ENCODE data around the gene UNG.
A peak's percentile ranks its signal among the peaks of the same experiment; 100 is the strongest.
"Not testable (repeated sequence)": the region's sequence is repeated elsewhere in the genome, so short reads cannot be mapped to it uniquely, and the experiment has no call there.

The UNG gene

DNA sequence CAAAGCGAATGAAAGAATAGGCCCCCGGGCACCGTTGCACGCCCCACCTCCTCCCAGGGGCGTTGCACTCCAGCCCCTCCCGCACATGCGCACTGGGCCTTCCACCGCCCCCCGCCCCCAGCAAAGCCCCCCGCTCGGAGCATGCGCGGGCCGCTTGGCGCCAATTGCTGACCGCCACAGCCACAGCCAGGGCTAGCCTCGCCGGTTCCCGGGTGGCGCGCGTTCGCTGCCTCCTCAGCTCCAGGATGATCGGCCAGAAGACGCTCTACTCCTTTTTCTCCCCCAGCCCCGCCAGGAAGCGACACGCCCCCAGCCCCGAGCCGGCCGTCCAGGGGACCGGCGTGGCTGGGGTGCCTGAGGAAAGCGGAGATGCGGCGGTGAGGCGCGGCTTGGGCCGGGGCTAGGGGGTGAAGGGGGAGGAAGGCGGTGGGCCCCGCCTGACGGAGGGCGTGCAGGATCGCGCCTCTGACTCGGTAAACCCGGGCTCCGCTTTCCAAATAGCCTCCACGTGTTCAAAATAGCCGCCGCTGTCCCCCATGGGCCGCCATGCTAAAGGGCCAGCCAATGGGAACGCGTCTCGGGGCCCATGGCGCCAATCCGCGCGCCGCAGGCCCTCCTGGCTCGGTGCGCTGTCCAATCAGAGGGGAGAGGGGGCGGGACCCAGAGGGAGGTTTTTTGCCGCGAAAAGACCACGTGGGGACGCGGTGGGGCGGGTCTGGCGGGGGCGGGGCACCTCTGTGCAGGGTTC lies at the start of gene UNG:
TSS of gene UNG (plus strand) at position 163 of the 748 bp plus-strand sequence. CDS start at position 246, 83 bp downstream.
- peak; percentile 96 for DNase-seq

DNA sequence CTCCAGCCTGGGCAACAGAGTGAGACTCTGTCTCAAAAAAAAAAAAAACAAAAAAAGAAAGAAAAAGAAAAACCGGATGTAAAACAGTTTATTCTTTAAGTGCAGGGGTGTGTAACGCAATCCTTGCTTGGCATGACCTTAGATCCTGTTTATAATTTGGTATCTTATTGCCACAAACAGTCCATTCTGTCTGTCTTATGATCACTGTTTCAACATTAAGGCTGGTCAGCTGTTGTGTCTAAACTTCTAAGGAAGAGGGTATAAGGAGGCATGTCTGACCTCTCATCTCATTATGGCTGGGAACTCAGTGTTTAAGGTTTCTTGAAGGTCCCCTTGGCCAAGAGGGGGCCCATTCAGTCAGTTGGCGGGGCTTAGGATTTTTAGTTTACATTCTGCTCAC lies 48.7 kb upstream of the UNG start:
- not testable (repeated sequence) for DNase-seq

DNA sequence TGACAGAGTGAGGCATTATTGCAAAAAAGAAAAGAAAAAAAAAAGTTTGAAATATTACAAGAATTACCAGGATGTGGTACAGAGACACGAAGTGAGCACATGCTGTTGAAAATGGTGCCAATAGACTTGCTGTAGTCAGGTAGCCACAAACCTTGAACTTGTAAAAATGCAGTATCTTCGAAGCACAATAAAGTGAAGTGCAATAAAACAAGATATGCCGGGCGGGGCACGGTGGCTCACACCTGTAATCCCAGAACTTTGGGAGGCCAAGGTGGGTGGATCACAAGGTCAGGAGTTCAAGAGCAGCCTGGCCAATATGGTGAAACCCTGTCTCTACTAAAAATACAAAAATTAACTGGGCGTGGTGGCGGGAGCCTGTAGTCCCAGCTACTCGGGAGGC lies 47.6 kb upstream of the UNG start:
- DNase-seq, result not testable (repeated sequence)

DNA sequence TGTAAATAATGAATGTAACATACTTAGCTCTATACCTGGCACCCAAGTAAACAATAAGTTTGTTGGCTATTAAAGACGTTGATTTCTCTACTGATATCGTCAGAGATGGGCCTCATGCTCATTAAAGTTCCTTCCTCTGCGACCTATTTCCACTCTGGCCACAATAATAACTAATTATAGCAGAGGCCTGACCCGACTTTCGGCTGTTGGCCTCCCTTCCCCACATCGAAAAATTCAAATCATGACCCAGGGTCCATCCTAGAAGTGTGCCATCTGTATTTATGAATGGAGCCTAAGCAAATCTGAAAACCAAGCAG lies 45.3 kb upstream of the UNG start:
- no peak for DNase-seq

DNA sequence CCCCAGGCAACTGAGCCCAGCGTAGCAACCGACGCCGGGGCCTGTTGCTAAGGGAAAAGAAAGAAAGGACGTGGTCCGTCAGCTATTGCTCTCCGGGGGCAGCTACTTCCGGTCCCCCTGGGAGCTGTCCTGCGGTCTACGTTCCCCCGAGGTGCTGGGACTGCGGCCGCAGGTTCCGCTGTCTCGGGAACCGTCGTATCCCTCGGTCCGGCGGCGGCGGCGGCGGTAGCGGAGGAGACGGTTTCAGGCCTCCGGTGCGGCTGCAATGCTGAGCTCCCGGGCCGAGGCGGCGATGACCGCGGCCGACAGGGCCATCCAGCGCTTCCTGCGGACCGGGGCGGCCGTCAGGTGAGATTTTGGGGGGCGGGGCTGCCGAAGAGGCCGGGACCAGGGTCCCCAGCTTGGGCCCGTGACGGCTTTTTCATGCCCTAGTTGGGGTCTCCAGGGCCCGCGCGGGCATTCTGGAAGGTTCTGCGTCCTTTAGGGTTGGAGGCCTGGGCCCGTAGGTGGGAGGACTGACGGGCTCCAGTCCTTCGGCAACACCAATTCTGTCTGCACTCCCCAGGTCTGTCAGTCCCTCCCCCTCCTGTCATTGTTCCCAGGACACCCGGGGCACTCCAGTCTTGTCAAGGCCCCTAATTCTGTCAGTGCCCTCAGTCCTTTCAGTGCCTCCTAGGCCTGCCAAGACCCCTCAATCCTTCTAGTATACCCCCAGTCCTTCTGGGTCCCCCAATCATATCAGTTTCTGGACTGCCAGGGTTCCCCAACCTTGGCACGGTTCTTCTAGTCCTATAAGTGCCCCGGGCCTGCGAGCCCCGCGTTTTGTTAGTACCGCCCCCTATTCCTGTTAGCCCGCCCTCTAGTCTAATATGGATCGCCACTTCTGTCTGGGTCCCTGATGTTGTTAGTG lies 44.7 kb upstream of the UNG start, which contains the start of gene USP30:
TSS of gene USP30 (plus strand) at position 163 of the 910 bp plus-strand sequence. CDS start at position 266, 103 bp downstream.
- DNase-seq, result peak; percentile 81

DNA sequence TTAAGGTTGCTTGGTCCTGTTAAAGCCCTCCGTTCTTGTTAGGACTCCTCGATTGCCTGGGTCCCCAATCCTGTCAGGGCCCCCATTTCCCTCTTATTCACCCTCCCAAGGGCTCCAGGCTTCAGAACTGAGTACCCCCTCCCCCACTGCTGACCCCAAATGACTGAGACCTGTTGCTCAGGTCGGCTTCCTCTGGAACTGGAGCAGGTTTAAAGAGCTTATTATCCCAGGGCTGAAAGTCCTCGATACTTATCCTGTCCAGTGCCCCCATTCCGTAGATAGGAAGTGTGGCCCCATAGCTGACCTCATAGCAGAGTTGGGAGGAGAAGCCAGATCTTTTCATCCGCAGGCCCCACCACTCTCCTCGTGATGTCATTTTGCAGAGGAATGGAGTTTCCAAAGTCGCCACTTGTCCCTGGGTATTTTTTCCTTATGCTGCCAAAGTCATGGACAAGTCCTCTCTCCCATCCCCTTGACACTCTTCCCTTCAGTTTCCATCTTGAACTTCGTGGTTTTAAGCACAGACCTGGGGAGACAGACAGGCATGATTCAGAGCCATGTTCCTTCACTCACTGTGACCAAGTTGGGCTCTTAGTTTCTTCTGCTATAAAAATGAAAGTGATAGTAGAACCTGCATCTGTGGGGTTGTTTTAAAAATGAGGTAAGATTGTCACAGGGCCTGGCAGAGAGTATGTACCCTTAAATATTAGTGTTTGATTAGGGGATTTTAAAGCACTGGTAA lies 43.8 kb upstream of the UNG start:
- DNase-seq, result peak; percentile 18

DNA sequence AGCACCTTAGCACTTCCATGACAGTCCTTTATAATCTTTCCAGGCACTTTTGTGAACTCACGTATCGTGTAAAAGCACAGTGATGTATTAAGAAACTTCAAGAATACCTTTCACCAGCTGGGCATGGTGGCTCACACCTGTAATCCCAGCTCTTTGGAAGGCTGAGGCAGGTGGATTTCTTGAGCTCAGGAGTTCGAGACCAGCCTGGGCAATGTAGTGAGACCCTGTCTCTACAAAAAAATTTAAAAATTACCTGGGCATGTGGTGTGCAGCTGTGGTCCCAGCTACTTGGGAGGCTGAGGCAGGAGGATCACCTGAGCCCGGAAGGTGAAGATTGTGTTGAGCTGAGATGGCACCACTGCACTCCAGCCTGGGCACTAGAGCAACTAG lies 43.3 kb upstream of the UNG start:
- not testable (repeated sequence) for DNase-seq

DNA sequence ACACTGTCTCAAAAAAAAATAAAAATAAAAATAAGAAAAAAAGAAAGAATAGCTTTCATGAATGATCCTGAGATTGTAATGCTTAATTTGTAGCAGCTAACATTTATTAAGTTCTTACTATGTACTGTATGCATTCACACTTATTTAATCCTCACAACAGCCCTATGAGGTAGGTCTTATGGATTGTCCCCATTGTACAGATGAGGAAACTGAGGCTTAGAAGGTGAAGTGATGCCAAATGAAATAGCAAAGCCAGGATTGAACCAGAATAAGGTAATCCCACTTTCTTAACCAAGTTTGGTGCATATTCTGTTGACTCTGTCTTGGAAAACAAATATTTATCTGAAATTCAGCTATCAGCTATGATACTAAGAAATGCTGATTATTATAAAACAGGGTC lies 42.9 kb upstream of the UNG start:
- no peak for DNase-seq

DNA sequence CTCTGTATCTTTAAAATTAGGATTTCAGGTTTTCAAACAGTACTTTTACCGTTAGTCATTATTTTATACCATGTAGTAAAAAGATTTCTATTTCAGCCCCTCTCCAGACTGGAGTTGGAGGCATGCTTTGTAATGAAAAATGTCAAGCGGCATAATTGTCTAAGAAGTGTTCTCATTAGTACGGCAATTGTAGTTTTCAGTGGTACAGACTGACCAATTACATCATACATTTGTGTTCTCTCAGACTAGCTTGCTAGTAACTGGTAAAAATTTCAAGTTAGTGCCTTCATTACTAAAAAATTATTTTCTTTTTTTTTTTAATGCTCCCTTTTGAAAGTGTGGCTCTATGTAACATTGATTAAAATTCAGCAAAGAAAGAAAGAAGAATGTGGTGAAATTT lies 40.5 kb upstream of the UNG start:
- DNase-seq, result no peak

DNA sequence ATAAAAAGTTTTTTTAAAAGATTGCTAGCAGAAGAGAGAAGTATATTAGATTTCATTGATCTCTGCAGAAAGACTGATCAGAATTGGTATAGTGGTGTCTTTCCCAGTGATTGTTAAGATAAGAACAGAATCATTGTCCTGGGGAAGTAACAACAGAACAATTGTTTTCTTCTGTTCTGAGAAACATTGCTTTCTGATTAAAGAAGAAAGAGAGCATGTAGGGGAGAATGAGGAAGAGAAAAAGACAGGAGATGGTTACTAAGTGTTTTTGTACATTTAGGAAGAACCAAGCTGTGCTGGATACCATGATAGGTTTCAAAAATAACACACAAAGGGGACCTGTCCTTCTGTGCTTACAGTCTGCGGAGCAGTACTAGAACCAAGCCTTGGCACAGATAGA lies 40.0 kb upstream of the UNG start:
- DNase-seq, result no peak

DNA sequence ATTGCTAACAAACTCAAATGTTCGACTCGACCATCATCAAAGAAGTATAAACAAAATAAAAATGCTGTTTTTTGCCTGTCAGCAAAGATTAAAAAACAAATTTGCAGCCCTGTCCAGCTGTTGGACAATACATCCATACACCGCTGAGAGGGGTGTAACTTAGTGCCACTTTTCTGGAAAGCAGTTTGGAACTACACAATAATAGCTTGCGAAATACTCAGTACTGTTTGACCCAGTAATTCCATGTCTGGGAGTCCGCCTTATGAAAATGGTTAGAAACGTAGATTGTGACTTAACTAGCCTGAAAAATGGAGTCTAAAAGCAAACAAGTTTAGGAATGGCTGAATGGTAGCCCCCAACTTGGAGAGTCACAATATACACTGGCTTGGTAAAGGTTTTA lies 38.6 kb upstream of the UNG start:
- DNase-seq, result no peak

DNA sequence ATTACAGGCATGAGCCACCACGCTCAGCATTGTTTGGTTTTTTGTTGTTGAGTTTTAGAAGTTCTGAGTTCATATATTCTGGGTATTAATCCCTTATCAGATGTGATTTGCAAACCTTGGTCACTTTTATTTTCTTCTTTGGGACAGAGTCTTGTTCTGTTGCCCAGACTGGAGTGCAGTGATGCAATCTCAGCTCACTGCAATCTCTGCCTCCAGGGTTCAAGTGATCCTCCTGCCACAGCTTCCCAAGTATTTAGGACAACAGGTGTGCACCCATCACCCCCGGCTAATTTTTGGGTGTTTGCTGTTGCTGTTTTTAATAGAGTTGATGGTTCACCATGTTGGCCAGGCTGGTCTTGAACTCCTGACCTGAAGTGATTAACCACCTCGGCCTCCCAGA lies 33.3 kb upstream of the UNG start:
- DNase-seq, result no peak

DNA sequence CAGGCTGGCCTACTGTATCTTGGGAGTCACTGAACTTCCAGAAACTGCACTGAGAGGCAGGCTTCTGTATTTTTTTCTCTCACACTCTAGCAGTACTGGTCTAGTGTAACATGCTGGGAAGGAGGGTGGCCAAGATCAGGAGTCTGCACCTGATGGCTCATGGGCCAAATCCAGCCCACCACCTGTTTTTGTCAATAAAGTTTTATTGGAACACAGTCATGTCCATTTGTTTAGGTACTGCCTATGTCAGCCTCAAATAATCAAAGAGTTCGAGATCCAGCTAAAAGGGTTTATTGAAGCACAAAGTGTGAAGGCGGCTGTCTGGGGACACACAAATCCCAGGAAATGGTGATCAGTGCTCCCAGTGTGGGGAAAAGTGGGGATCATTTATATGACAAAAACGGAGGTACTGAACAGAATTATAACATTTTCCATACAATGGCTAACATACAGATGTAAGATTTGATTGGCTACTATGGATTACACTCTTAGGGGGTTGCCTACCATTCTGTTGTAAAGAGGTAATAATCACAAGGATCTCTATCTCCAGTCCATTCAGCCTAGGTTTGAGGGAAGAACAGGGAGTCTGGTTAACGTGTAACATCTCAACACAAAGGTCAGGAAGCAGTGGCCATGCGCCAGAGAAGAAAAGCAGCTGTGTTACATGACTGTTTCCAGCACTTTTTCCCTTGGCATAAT lies 32.1 kb upstream of the UNG start:
- DNase-seq, result no peak

DNA sequence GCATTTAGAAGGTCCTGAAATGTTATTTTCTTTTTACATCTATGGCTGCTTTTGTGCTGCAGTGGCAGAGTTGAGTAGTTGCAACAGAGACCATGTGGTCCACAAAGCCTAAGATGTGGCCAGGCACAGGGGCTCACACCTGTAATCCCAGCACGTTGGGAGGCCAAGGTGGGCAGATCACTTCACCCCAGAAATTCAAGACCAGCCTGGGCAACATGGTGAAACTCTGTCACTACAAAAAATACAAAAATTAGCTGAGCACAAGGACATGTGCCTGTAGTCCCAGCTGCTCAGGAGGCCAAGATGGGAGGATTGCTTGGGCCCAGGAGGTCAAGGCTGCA lies 31.6 kb upstream of the UNG start:
- DNase-seq, result no peak

DNA sequence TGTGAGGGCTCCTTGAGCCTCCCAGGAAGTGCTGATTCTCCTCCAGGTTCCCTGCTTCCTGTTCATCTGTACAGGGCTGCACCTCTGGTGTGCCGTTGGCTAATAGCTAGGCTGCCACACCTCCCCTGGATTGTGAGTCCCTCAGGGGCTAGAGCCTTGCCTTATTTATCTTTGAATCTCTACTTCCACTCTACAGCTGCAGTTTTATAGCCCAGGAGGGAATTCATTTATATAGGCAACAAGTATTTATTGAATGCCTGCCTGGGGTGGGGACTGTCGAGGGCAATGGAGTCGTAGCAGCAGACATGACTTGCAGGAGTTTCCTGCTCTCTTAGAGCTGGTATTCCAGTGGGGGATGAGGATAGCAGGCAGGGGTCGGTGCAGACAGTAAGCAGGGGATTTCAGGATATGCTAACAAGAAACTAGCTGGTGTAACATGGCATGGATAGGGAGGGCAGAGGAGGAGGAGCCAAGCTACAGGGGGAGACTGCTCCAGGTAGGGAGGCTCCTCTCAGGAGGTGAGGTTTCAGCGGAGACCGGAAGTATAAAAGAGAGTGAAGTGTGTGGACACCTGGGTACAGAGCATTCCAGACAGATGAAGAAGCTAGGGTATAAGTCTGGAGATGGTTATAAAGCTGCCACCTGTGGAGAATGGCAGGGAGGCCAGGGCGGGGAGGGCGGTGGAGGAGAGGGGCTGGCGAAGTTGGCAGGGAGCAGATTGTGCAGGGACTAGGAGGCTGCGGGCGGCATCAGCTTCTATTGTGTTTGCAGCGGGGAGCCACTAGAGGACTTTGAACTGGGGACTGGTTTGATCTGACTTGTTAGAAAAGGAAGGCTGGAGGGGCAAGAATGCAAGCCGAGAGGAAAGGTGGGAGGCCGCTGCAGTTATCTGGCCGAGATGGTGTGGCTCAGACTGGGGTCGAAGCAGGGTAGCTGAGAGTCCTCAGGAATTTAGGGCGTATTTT lies 27.8 kb upstream of the UNG start:
- no peak for DNase-seq

DNA sequence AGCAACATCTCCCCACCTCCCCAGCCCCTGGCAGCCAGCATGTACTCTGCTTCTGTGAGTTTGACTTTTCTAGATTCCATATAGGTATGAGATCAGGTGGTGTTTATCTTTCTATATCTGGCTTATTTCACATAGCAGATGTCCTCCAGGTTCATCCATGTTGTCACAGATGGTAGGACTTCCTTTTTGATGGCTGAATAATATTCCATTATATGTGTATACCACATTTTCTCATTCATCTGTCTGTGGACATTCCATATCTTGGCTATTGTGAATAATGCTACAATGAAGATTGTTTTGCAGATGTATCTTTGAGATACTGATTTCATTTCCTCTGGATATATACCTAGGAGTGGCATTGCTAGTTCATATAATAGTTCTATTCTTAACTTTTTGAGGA lies 22.5 kb upstream of the UNG start:
- DNase-seq, result no peak

DNA sequence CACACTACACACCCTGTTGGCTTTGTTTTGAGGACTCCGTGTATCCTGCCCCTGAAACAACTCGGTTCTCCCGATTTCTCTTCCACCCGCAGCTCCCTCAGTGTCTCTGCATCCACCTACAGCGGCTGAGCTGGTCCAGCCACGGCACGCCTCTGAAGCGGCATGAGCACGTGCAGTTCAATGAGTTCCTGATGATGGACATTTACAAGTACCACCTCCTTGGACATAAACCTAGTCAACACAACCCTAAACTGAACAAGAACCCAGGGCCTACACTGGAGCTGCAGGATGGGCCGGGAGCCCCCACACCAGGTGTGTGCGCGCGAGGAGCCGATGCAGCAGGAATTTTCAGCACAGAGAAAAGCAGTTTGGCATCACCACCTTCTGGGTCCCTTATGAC lies 14.6 kb upstream of the UNG start:
- DNase-seq, result no peak

DNA sequence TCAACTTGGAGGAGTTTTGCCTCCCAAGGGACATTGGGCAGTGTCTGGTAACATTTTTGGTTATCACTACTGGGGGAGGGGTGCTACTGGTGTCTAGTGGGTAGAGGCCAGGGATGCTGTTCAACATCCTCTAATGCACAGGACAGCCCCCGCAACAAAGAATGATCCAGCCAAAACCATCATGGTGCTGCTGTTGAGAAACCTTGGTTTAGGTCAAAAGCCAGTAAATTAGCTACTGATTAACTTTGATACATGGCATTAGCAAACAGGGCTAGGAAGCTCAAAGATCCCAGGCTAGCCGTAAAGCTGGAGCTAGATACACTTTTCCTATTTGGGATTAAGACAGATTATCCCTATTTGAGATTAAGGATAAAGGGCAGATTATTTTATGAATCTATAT lies 13.0 kb upstream of the UNG start:
- DNase-seq, result no peak

DNA sequence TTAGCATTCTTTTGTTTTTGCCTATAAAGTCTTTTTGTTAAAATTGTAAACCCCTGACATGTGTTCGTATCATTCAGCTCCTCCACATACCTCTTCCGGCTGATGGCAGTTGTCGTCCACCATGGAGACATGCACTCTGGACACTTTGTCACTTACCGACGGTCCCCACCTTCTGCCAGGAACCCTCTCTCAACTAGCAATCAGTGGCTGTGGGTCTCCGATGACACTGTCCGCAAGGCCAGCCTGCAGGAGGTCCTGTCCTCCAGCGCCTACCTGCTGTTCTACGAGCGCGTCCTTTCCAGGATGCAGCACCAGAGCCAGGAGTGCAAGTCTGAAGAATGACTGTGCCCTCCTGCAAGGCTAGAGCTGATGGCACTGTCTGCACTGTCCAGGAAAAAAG lies 11.8 kb upstream of the UNG start:
- DNase-seq, result no peak

DNA sequence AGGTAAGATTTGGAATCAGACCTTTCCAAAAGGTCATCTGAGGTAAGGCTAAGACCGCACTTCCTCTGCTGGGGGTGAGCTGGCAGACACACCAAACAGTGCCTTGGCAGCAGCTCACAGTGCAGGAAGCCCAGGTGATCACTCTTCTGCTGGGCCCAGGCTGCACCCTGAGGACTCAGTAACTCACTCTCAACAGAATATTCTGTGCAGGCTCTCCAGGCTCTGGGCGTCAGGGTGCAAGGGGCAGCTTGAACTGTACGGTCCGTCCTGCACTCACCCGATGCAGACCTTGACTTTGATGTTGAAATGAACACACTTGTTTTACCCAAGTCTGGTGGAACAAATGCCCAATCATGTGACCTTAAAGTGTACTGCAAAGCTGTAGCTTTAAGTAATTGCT lies 10.1 kb upstream of the UNG start:
- no peak for DNase-seq

DNA sequence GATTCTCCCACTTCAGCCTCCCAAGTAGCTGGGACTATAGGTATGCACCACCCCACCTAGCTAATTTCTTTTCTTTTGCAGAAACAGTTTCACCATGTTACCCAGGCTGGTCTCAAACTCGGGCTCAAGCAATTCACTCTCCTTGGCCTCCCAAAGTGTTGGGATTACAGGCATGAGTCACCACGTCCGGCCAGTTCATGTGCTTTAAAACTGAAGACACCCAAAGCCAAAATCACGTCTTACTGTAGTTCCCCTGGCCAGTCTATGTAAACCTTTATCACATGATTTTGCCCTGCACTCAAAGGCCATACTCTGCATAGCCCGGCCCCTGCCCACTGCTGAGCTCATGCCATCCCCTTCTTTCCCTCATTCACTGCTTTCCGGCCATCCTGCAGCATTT lies 8.6 kb upstream of the UNG start:
- peak; percentile 56 for DNase-seq

DNA sequence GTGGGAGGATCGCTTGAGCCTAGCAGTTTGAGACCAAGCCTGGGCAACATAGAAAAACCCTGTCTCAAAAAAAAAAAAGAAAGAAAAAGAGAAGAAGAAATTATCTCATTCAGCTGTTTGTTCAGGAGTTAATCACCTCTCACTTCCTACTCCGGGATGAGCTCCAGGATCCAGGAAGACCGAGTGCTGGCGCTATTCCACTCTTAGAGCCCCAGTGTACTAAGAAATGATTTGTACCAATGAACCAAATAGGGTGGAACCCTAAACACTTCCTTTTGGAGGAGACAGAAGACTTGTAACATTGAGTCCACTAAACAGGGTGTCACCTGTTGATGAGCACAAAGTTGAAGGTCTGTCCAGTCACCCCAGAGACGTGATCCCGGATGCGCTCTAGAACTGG lies 7.7 kb upstream of the UNG start:
- DNase-seq, result no peak
